Stimulated activated CD4-positive, alpha-beta T cell treated with anti-CD3 and anti-CD28 coated beads, Interleukin-2, amount 100 ng/mL, for 24 hours (primary cell): ENCODE measurements around the gene PLCB1.
"Not testable (repeated sequence)": the region's sequence is repeated elsewhere in the genome, so short reads cannot be mapped to it uniquely, and the experiment has no call there.

Experiments used
- DNase-seq, 2 donors: peaks; one replicate each; pipeline ENCODE4 v3.0.0-alpha.2; 2020

Gene PLCB1

GRCh38 chr20:8803941-8804340 is 671.9 kb downstream of the PLCB1 start:
- DNase-seq = no peak

GRCh38 chr20:8805737-8806442 is 673.8 kb downstream of the PLCB1 start:
- DNase-seq = no peak

- no peak for DNase-seq
These were observed 675.6 kb downstream of the PLCB1 start for GRCh38 chr20:8807480-8808201.

GRCh38 chr20:8808202-8808535 is 676.1 kb downstream of the PLCB1 start:
- no peak for DNase-seq

GRCh38 chr20:8809107-8809953 is 677.3 kb downstream of the PLCB1 start:
- DNase-seq = no peak

- DNase-seq = no peak
These were observed 679.9 kb downstream of the PLCB1 start for GRCh38 chr20:8811801-8812594.

- DNase-seq = no peak
These were observed 680.8 kb downstream of the PLCB1 start for GRCh38 chr20:8812817-8813216.

GRCh38 chr20:8815208-8815607 is 683.1 kb downstream of the PLCB1 start:
- no peak for DNase-seq

- no peak for DNase-seq
These were observed 697.2 kb downstream of the PLCB1 start for GRCh38 chr20:8829256-8829655.

GRCh38 chr20:8834294-8834693 is 702.2 kb downstream of the PLCB1 start:
- DNase-seq = not testable (repeated sequence)

- DNase-seq = no peak
These were observed 702.8 kb downstream of the PLCB1 start for GRCh38 chr20:8834851-8835250.

GRCh38 chr20:8837396-8837795 is 705.3 kb downstream of the PLCB1 start:
- no peak for DNase-seq

GRCh38 chr20:8842525-8842924 is 710.5 kb downstream of the PLCB1 start:
- no peak for DNase-seq

- DNase-seq = no peak
These were observed 712.1 kb downstream of the PLCB1 start for GRCh38 chr20:8844179-8844578.

GRCh38 chr20:8849990-8850389 is 717.9 kb downstream of the PLCB1 start:
- DNase-seq = no peak

- DNase-seq = no peak
These were observed 719.4 kb downstream of the PLCB1 start for GRCh38 chr20:8851446-8851845.

- not testable (repeated sequence) for DNase-seq
These were observed 719.9 kb downstream of the PLCB1 start for GRCh38 chr20:8851919-8852318.

GRCh38 chr20:8853211-8853610 is 721.1 kb downstream of the PLCB1 start:
- not testable (repeated sequence) for DNase-seq

- no peak for DNase-seq
These were observed 721.8 kb downstream of the PLCB1 start for GRCh38 chr20:8853805-8854338.

- DNase-seq = no peak
These were observed 722.5 kb downstream of the PLCB1 start for GRCh38 chr20:8854571-8854970.

- DNase-seq = no peak
These were observed 723.2 kb downstream of the PLCB1 start for GRCh38 chr20:8855315-8855714.

GRCh38 chr20:8856668-8857067 is 724.6 kb downstream of the PLCB1 start:
- no peak for DNase-seq
